Brain microvascular endothelial cell (primary cell): ENCODE data around the gene CCIN.

Source experiments
- DNase-seq: peaks from one replicate; pipeline ENCODE4 v3.0.0-alpha.2; 2020
- H3K27ac ChIP-seq: fragments of 250-450 bp; sonication (Bioruptor Pico); 2 replicates; pipeline ENCODE4 v1.5.1; 2020; ENCODE audit warnings: mild to moderate bottlenecking, moderate library complexity
- H3K27me3 ChIP-seq: fragments of 250-450 bp; sonication (Bioruptor Pico); replicated peaks from 2 replicates; pipeline ENCODE4 v1.5.1; 2020; ENCODE audit warnings: mild to moderate bottlenecking
- H3K36me3 ChIP-seq: fragments of 250-450 bp; sonication (Bioruptor Pico); replicated peaks from 2 replicates; pipeline ENCODE4 v1.5.1; 2020; ENCODE audit warnings: mild to moderate bottlenecking
- H3K4me3 ChIP-seq: 2 replicates; pipeline ENCODE4 v1.5.1; 2011; ENCODE audit warnings: low read depth, mild to moderate bottlenecking, control low read depth, low read length, moderate library complexity
- CTCF ChIP-seq: IDR thresholded peaks from 2 replicates; pipeline ENCODE4 v1.5.1; 2011; ENCODE audit warnings: low read depth, mild to moderate bottlenecking, moderate library complexity, low read length, control low read depth, inconsistent platforms; ENCODE audit errors: missing control alignments
- in situ Hi-C: cut with HindIII; loops from 2 replicates; pipeline ENCODE4 v1.10.0; 2017; ENCODE audit warnings: low sequenced_read_pairs, low pct_ligation_motif_present

Gene CCIN

GRCh38 chr9:36192196-36192595, 23.0 kb downstream of the CCIN start:
- no peak for TF ChIP-seq CTCF
- peak overlapping the region; percentile 91 for H3K4me3 ChIP-seq
- in situ Hi-C loops = no loop called here
- no peak overlapping the region for H3K27ac ChIP-seq
- peaks cover 5% of the 10 kb centered on the region for H3K36me3 ChIP-seq
- DNase-seq = no peak
- no peaks in the 10 kb centered on the region for H3K27me3 ChIP-seq

- no peak overlapping the region for H3K27ac ChIP-seq
- no peak for DNase-seq
- peak overlapping the region; percentile 91 for H3K4me3 ChIP-seq
- in situ Hi-C loops = no loop called here
- no peak for TF ChIP-seq CTCF
- no peaks in the 10 kb centered on the region for H3K27me3 ChIP-seq
- H3K36me3 ChIP-seq = peaks cover 10% of the 10 kb centered on the region
Observed at GRCh38 chr9:36193023-36193422, 23.8 kb downstream of the CCIN start.

- Histone ChIP-seq H3K36me3 (peaks cover 21% of the 10 kb centered on the region), H3K27ac (no peak overlapping the region), H3K4me3 (no peak overlapping the region), H3K27me3 (no peaks in the 10 kb centered on the region)
- no peak for TF ChIP-seq CTCF
- DNase-seq = no peak
- in situ Hi-C loops = no loop called here
Observed at GRCh38 chr9:36194326-36195000, 25.3 kb downstream of the CCIN start.

GRCh38 chr9:36204906-36205547, 35.8 kb downstream of the CCIN start:
- in situ Hi-C loops = no loop called here
- peak; percentile 50 for TF ChIP-seq CTCF
- Histone ChIP-seq H3K36me3 (peaks cover 90% of the 10 kb centered on the region), H3K27me3 (no peaks in the 10 kb centered on the region), H3K4me3 (no peak overlapping the region), H3K27ac (no peak overlapping the region)
- DNase-seq = peak; percentile 18

GRCh38 chr9:36207016-36207415, 37.8 kb downstream of the CCIN start:
- DNase-seq = peak; percentile 46
- Histone ChIP-seq H3K4me3 (no peak overlapping the region), H3K27me3 (no peaks in the 10 kb centered on the region), H3K27ac (peak overlapping the region; percentile 71), H3K36me3 (peaks cover 92% of the 10 kb centered on the region)
- in situ Hi-C loops = no loop called here
- no peak for TF ChIP-seq CTCF
